HG02870 (cell line): ENCODE results near the gene PPP2R2C.

Experiments
- ATAC-seq: cut with Tn5 transposase; IDR thresholded peaks from one replicate; pipeline ENCODE4 v1.9.1; 2021; ENCODE audit warnings: mild to moderate bottlenecking, moderate library complexity; ENCODE audit not compliant: unreplicated experiment

Gene PPP2R2C

GRCh38 chr4:6368096-6368495 lies 104.3 kb downstream of the PPP2R2C start:
- no peak for ATAC-seq

DNA sequence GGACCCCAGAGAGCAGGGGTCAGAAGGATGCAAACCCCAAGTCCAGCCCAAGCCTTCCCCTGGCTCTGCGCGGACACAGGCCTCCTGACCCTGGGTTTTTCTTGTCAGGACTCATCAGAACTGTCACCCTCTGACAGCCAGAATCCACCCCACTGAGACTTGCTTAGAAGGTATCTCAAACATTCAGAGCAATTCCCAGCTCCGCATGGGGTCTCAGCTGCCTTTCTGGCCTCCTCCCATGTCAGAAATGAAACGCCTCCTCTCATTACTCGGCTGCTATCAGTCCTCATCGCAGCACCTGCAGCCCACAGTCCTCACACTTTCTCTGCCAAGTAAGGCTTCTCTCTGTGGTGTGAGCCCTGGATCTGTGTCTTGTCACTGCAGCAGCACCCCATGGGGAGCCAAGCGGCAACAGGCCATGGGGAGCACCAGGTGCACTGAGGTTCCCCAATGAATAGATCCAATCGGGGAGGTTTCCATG lies 105.0 kb downstream of the PPP2R2C start:
- ATAC-seq = no peak

- no peak for ATAC-seq
Measured at GRCh38 chr4:6366581-6366980, 105.8 kb downstream of the PPP2R2C start.

GRCh38 chr4:6365545-6366086 lies 106.8 kb downstream of the PPP2R2C start:
- no peak for ATAC-seq

- ATAC-seq = no peak
Measured at GRCh38 chr4:6364581-6364980, 107.8 kb downstream of the PPP2R2C start.

DNA sequence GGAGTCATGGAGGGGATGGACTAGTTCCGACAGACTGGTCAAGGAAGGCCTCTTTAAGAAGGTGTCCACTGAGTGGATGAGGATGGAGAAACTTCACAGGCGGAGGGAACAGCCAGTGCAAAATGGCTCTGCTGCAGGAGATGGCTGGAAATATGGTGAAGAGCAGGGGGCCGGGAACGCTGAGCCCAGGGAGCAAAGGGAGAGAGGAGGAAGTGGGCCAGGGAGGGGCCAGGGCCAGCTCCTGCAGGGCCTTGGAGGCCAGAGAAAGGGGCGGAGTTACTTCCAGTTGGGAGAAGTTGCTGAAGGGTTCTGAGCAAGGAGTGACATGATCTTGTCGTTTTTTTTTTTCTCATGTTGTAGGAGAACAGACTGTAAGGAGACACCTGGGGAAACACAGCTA lies 108.3 kb downstream of the PPP2R2C start:
- ATAC-seq = no peak

- ATAC-seq = no peak
Measured at GRCh38 chr4:6362896-6363295, 109.5 kb downstream of the PPP2R2C start.

DNA sequence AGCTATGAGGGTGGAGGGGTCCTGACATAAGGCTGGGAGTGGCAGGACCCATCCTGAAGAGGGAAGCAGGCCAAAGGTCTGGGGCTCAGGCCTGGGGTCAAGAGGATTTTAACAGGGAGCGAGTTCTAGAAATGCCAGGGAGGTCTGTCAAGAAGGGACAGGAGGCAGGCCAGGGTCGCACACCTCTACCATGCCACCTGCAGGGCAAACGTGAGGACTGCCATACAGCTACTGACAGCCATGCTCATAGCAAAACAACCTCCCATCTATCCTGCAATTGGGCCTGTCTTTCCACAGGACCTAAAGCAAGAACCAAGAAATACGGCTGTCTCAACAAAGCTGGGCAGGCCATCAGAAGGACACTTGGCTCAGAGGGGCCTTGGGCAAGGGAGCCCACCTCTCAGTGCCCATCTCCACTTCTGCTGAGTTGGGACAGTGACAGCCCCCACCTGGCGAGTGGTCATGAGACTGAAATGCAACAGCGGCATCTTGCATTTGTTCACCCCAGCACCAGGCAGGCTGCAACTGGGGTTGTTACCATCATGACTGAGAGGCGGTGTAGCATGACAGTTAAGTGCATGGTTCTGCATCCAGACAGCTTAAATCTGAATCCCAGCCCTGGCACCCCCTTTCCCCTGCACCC lies 110.0 kb downstream of the PPP2R2C start:
- ATAC-seq = no peak

DNA sequence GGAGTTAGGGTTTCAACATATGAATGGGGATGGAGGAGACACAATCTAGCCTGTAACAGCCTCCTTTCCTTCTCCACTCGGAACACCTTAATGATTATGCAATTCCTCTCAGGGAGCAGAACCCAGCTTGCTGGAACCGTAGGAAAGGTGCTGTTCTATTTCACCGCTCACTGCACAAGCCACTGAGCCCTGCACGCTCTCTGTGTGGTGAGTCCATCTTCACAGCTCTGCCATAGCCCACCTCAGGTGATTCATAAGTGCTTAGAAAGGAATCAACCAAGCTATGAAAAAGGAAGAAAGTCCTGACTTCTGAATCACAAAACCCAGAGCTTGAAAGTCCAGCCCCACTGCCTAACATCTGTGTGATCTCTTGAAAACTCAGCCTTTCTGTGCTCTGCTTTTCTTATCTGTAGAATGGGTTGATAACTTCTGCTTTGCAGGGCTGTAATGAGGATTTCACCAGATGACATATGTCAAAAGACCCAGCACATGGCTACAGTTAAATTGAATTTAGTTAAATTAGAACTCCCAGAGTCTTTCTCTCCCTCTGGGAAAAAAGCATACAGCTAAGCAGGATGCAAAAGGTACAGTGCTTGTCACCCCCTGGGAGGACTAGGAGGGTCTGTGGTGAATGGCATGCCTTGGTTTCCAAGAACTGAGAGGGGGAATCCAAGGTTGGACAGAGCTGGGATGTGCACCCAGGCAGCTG lies 111.2 kb downstream of the PPP2R2C start:
- no peak for ATAC-seq

- ATAC-seq = no peak
Measured at GRCh38 chr4:6360385-6360784, 112.0 kb downstream of the PPP2R2C start.

GRCh38 chr4:6359536-6360308 lies 112.7 kb downstream of the PPP2R2C start:
- ATAC-seq = no peak

GRCh38 chr4:6357476-6357875 lies 114.9 kb downstream of the PPP2R2C start:
- no peak for ATAC-seq

DNA sequence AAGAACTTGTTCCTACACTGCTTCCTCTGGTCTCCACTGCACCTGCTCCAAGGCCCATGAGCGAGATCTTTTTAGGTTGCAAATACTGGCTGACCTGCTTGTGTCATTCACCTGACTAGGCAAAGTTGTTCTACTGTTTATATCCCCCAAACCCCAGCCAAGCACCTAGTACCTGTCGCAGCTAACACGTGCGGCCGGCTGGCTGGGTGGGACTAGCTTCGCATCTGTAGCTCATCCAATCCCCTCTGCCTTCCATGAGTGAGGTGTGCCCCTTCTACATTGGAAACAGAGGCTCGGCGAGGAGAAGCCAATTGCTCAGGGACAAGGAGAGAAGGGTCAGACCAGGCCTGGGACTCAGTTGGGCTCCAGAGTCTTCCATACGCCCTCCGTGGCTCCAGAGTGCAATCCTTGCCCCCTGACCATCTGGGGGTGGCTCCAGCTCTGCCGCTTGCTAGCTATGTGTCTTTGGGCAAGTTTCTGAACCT lies 116.3 kb downstream of the PPP2R2C start:
- ATAC-seq = no peak

GRCh38 chr4:6355052-6355451 lies 117.4 kb downstream of the PPP2R2C start:
- no peak for ATAC-seq

DNA sequence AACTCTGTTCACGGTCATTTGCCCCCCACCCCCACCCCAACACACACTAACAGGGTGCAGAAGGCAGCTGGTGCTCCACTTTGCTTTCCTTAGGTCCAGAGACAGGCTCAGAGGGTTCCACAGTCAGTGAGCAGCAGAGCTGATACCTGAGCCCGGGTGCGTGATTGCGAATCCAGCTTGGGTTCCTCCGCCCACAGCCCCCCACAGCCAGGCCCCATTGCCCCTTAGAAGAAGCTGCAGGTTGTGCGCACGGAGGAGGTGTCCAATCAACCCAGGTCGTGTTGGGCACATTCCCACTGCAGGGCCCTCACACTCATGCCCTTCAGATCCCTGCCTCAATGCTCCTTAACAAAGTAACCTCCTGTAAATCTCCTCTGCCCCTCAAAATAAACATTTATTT lies 117.8 kb downstream of the PPP2R2C start:
- ATAC-seq = no peak

DNA sequence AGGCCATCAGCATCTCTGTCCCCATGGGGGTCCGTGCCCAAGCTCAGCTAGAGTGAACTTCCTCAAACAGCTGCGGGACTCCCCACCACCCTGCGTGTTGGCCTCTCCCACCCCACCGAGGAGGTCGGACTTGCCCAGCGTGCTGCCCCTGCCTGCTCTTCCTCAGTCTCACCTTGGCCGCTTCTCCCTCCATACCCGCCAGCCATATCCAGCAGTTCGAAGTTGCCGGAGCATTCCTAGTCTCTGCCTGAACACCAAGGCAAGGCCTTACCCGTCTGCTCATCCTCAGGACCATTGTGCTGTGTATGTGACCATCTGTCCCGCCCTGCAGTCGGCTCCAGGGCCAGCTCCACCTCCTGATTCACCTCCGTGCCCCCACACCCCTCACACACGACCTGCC lies 118.3 kb downstream of the PPP2R2C start:
- ATAC-seq = no peak

DNA sequence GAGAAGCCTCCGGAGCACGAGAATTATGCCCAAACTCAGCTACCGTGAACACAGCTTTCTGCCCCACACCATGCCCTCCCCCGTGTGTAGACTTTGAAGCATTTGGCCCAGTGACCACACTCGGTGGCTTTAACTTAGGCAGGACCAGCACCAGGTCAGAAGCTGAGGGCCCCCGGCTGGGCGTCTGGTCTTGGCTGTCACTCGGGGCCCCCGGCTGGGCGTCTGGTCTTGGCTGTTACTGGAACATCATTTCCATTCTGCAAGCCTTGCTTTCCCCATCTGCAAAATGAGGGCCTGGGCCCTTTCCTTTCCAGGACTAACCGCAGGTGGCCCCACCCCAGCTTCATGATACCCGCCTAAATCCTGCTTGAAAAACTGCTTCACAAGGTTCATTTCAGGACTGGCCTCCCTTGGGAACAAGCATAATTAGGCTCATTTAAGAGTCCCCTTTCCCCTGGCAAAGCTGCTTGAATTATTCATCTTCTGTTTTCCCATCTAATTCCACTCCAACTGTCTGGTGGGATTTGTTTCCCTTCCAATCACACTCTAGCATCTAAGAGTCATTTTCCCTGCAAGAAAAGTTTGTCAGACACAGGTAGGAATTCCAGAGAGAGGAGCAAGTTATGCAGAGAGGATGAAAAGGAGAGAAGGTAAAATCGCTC lies 120.3 kb downstream of the PPP2R2C start:
- no peak for ATAC-seq

DNA sequence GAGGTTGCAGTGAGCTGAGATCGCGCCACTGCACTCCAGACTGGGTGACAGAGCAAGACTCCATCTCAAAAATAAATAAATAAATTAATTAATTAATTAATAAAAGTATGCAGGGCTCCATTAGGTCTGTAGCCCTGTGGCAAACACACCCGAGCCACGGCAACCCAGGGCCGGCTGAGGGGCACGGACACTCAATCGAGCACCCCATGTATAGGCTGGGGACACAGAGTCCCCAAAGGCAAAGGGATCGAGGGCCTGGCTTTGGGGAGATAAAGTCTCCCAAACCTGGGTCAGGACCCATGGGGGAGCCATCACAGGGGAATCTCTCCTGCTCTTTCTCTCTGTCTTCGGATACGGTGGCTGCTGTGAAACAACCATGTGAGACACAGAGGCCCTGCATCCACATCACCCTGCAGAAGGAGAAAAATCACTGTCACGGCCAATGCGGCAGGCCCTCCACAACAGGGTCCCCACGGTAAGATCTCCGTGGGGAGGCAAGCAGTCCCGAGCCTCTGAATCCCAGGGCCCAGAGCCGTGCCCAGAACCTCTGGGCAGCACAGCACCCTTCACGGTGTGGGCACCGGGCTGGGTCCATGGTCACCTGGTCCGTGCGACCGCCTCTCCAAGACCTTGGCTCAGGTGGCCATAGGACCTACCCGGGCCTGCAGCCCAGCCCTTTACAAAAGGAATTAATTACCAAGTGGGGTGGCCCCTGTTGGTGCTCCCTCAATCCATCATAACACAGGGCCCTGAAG lies 121.0 kb downstream of the PPP2R2C start:
- ATAC-seq = no peak

- no peak for ATAC-seq
Measured at GRCh38 chr4:6350646-6351045, 121.8 kb downstream of the PPP2R2C start.
